GM21786 (cell line): ENCODE results near the gene CDCA4.
"Not testable (repeated sequence)": the region's sequence is repeated elsewhere in the genome, so short reads cannot be mapped to it uniquely, and the experiment has no call there.

Experiments used
- ATAC-seq: cut with Tn5 transposase; IDR thresholded peaks from one replicate; pipeline ENCODE4 v1.9.1; 2021; ENCODE audit not compliant: unreplicated experiment

CDCA4 gene

GRCh38 chr14:105039458-105040205 is 18.7 kb upstream of the CDCA4 start:
- ATAC-seq: no peak

GRCh38 chr14:105035616-105036015 is 14.7 kb upstream of the CDCA4 start:
- ATAC-seq: not testable (repeated sequence)

GRCh38 chr14:105034315-105035039 is 13.6 kb upstream of the CDCA4 start:
- no peak for ATAC-seq

- ATAC-seq: not testable (repeated sequence)
These were observed 12.6 kb upstream of the CDCA4 start for GRCh38 chr14:105033412-105033900.

- ATAC-seq: not testable (repeated sequence)
These were observed 11.6 kb upstream of the CDCA4 start for GRCh38 chr14:105032451-105032901.

GRCh38 chr14:105030836-105031396 is 10.0 kb upstream of the CDCA4 start:
- no peak for ATAC-seq

GRCh38 chr14:105030194-105030593 is 9.3 kb upstream of the CDCA4 start:
- ATAC-seq: no peak

GRCh38 chr14:105029402-105029801 is 8.5 kb upstream of the CDCA4 start:
- ATAC-seq: no peak

GRCh38 chr14:105028251-105028927 is 7.5 kb upstream of the CDCA4 start:
- no peak for ATAC-seq

GRCh38 chr14:105027718-105028117 is 6.8 kb upstream of the CDCA4 start:
- not testable (repeated sequence) for ATAC-seq

- ATAC-seq: no peak
These were observed 6.1 kb upstream of the CDCA4 start for GRCh38 chr14:105026802-105027563.

- ATAC-seq: no peak
These were observed 5.3 kb upstream of the CDCA4 start for GRCh38 chr14:105026033-105026785.

GRCh38 chr14:105025429-105025828 is 4.5 kb upstream of the CDCA4 start:
- ATAC-seq: no peak

- ATAC-seq: no peak
These were observed 3.1 kb upstream of the CDCA4 start for GRCh38 chr14:105023791-105024480.

GRCh38 chr14:105023144-105023543 is 2.3 kb upstream of the CDCA4 start:
- no peak for ATAC-seq

GRCh38 chr14:105022276-105022670 is 1.4 kb upstream of the CDCA4 start:
- ATAC-seq: no peak

- no peak for ATAC-seq
These were observed 883 bp upstream of the CDCA4 start for GRCh38 chr14:105021656-105022275.

GRCh38 chr14:105019861-105020814 is 745 bp downstream of the CDCA4 start:
- ATAC-seq: peak; percentile 25
